ENCODE measurements around the gene WASL.
"Not testable (repeated sequence)": the region's sequence is repeated elsewhere in the genome, so short reads cannot be mapped to it uniquely, and the experiment has no call there.

The WASL gene

GRCh38 chr7:123795116-123795515 lies 46.3 kb upstream of the WASL start:
- H3K27ac ChIP-seq (ENCODE audit: low read depth, low read length); H2BK120ac ChIP-seq (ENCODE audit: insufficient read depth, low read length, poor library complexity); H3K4me3 ChIP-seq (ENCODE audit: low read depth, low read length); H3K14ac ChIP-seq (ENCODE audit: low read length); H3K9ac ChIP-seq (ENCODE audit: low read length); H3K36me3 ChIP-seq (ENCODE audit: control insufficient read depth in 1 of 2, insufficient read depth in 2 of 2, low read length in 2 of 2); H2BK12ac ChIP-seq (ENCODE audit: low read length); H4K8ac ChIP-seq (ENCODE audit: low read depth, low read length); H3K9me3 ChIP-seq (ENCODE audit: insufficient read depth, low read depth, low read length); H3K23ac ChIP-seq (ENCODE audit: low read length); H2BK5ac ChIP-seq (ENCODE audit: low read depth, low read length, poor library complexity); H3K4ac ChIP-seq (ENCODE audit: low read depth, low read length); H4K12ac ChIP-seq (ENCODE audit: low read depth, low read length); H3K27me3 ChIP-seq (ENCODE audit: insufficient read depth, low read length); H2AK5ac ChIP-seq (ENCODE audit: low read length); H3K79me2 ChIP-seq (ENCODE audit: control insufficient read depth, insufficient read depth, low read length, poor library complexity); DNase-seq; H2AFZ ChIP-seq (ENCODE audit: insufficient read depth, low read length, poor library complexity); H3K4me2 ChIP-seq (ENCODE audit: low read length); H3K18ac ChIP-seq (ENCODE audit: low read length); H4K91ac ChIP-seq (ENCODE audit: low read depth, low read length); H3K4me1 ChIP-seq (ENCODE audit: control insufficient read depth in 1 of 2, insufficient read depth in 2 of 2, low read length in 2 of 2); H3K79me1 ChIP-seq (ENCODE audit: low read length): not testable (repeated sequence)
- WGBS (ENCODE audit: extremely low coverage, insufficient coverage, insufficient read length) = no CpG with 5 or more reads among the region's 1 CpG

GRCh38 chr7:123792547-123792946 lies 43.7 kb upstream of the WASL start:
- Histone ChIP-seq H3K79me2 (ENCODE audit: control insufficient read depth, insufficient read depth, low read length, poor library complexity) (no peaks in the 10 kb centered on the region), H3K23ac (ENCODE audit: low read length) (no peak overlapping the region), H3K27me3 (ENCODE audit: insufficient read depth, low read length) (no peaks in the 10 kb centered on the region), H2AK5ac (ENCODE audit: low read length) (no peak overlapping the region), H3K14ac (ENCODE audit: low read length) (no peak overlapping the region), H3K4me3 (ENCODE audit: low read depth, low read length) (no peak overlapping the region), H3K79me1 (ENCODE audit: low read length) (no peaks in the 10 kb centered on the region), H2AFZ (ENCODE audit: insufficient read depth, low read length, poor library complexity) (no peak overlapping the region), H3K9ac (ENCODE audit: low read length) (no peak overlapping the region), H4K8ac (ENCODE audit: low read depth, low read length) (no peak overlapping the region), H4K91ac (ENCODE audit: low read depth, low read length) (no peak overlapping the region), H3K18ac (ENCODE audit: low read length) (no peak overlapping the region), H2BK120ac (ENCODE audit: insufficient read depth, low read length, poor library complexity) (no peak overlapping the region), H3K36me3 (ENCODE audit: control insufficient read depth in 1 of 2, insufficient read depth in 2 of 2, low read length in 2 of 2) (no peaks in the 10 kb centered on the region), H2BK5ac (ENCODE audit: low read depth, low read length, poor library complexity) (no peak overlapping the region), H4K12ac (ENCODE audit: low read depth, low read length) (no peak overlapping the region), H3K4ac (ENCODE audit: low read depth, low read length) (no peak overlapping the region), H3K4me1 (ENCODE audit: control insufficient read depth in 1 of 2, insufficient read depth in 2 of 2, low read length in 2 of 2) (no peaks in the 10 kb centered on the region), H2BK12ac (ENCODE audit: low read length) (no peak overlapping the region), H3K9me3 (ENCODE audit: insufficient read depth, low read depth, low read length) (peaks cover 3% of the 10 kb centered on the region), H3K27ac (ENCODE audit: low read depth, low read length) (no peak overlapping the region), H3K4me2 (ENCODE audit: low read length) (no peak overlapping the region)
- DNase-seq = no peak
- WGBS (ENCODE audit: extremely low coverage, insufficient coverage, insufficient read length) = no CpG with 5 or more reads among the region's 1 CpG

GRCh38 chr7:123791001-123791400 lies 42.2 kb upstream of the WASL start:
- no peak overlapping the region for H4K12ac ChIP-seq (ENCODE audit: low read depth, low read length)
- no peak overlapping the region for H3K27ac ChIP-seq (ENCODE audit: low read depth, low read length)
- H2BK120ac ChIP-seq (ENCODE audit: insufficient read depth, low read length, poor library complexity) = no peak overlapping the region
- no peaks in the 10 kb centered on the region for H3K4me1 ChIP-seq (ENCODE audit: control insufficient read depth in 1 of 2, insufficient read depth in 2 of 2, low read length in 2 of 2)
- H3K9me3 ChIP-seq (ENCODE audit: insufficient read depth, low read depth, low read length) = peaks cover 3% of the 10 kb centered on the region
- H3K18ac ChIP-seq (ENCODE audit: low read length) = no peak overlapping the region
- no peak overlapping the region for H4K91ac ChIP-seq (ENCODE audit: low read depth, low read length)
- no peak overlapping the region for H3K23ac ChIP-seq (ENCODE audit: low read length)
- no peak overlapping the region for H3K4me2 ChIP-seq (ENCODE audit: low read length)
- H4K8ac ChIP-seq (ENCODE audit: low read depth, low read length) = no peak overlapping the region
- no peak overlapping the region for H2BK12ac ChIP-seq (ENCODE audit: low read length)
- no peaks in the 10 kb centered on the region for H3K36me3 ChIP-seq (ENCODE audit: control insufficient read depth in 1 of 2, insufficient read depth in 2 of 2, low read length in 2 of 2)
- no peak overlapping the region for H3K4ac ChIP-seq (ENCODE audit: low read depth, low read length)
- no peak overlapping the region for H2BK5ac ChIP-seq (ENCODE audit: low read depth, low read length, poor library complexity)
- H2AK5ac ChIP-seq (ENCODE audit: low read length) = no peak overlapping the region
- no peak overlapping the region for H3K14ac ChIP-seq (ENCODE audit: low read length)
- no peaks in the 10 kb centered on the region for H3K27me3 ChIP-seq (ENCODE audit: insufficient read depth, low read length)
- H3K4me3 ChIP-seq (ENCODE audit: low read depth, low read length) = no peak overlapping the region
- no peaks in the 10 kb centered on the region for H3K79me2 ChIP-seq (ENCODE audit: control insufficient read depth, insufficient read depth, low read length, poor library complexity)
- no peak overlapping the region for H3K9ac ChIP-seq (ENCODE audit: low read length)
- WGBS (ENCODE audit: extremely low coverage, insufficient coverage, insufficient read length) = no CpG with 5 or more reads among the region's 5 CpGs
- H2AFZ ChIP-seq (ENCODE audit: insufficient read depth, low read length, poor library complexity) = no peak overlapping the region
- no peak for DNase-seq
- H3K79me1 ChIP-seq (ENCODE audit: low read length) = no peaks in the 10 kb centered on the region

GRCh38 chr7:123789817-123790216 lies 41.0 kb upstream of the WASL start:
- no peak overlapping the region for H3K14ac ChIP-seq (ENCODE audit: low read length)
- H3K27me3 ChIP-seq (ENCODE audit: insufficient read depth, low read length) = no peaks in the 10 kb centered on the region
- no peaks in the 10 kb centered on the region for H3K36me3 ChIP-seq (ENCODE audit: control insufficient read depth in 1 of 2, insufficient read depth in 2 of 2, low read length in 2 of 2)
- H3K4me3 ChIP-seq (ENCODE audit: low read depth, low read length) = no peak overlapping the region
- no peak for DNase-seq
- no peak overlapping the region for H3K9ac ChIP-seq (ENCODE audit: low read length)
- no peak overlapping the region for H3K4me2 ChIP-seq (ENCODE audit: low read length)
- H3K79me2 ChIP-seq (ENCODE audit: control insufficient read depth, insufficient read depth, low read length, poor library complexity) = no peaks in the 10 kb centered on the region
- no peak overlapping the region for H2AK5ac ChIP-seq (ENCODE audit: low read length)
- peaks cover 3% of the 10 kb centered on the region for H3K9me3 ChIP-seq (ENCODE audit: insufficient read depth, low read depth, low read length)
- no peak overlapping the region for H3K27ac ChIP-seq (ENCODE audit: low read depth, low read length)
- no peak overlapping the region for H3K18ac ChIP-seq (ENCODE audit: low read length)
- no peak overlapping the region for H2BK12ac ChIP-seq (ENCODE audit: low read length)
- no peak overlapping the region for H2AFZ ChIP-seq (ENCODE audit: insufficient read depth, low read length, poor library complexity)
- H3K4ac ChIP-seq (ENCODE audit: low read depth, low read length) = no peak overlapping the region
- H4K8ac ChIP-seq (ENCODE audit: low read depth, low read length) = no peak overlapping the region
- no peak overlapping the region for H3K23ac ChIP-seq (ENCODE audit: low read length)
- no peak overlapping the region for H2BK120ac ChIP-seq (ENCODE audit: insufficient read depth, low read length, poor library complexity)
- H4K91ac ChIP-seq (ENCODE audit: low read depth, low read length) = no peak overlapping the region
- WGBS (ENCODE audit: extremely low coverage, insufficient coverage, insufficient read length) = no CpG with 5 or more reads among the region's 3 CpGs
- H3K79me1 ChIP-seq (ENCODE audit: low read length) = no peaks in the 10 kb centered on the region
- no peak overlapping the region for H2BK5ac ChIP-seq (ENCODE audit: low read depth, low read length, poor library complexity)
- H3K4me1 ChIP-seq (ENCODE audit: control insufficient read depth in 1 of 2, insufficient read depth in 2 of 2, low read length in 2 of 2) = no peaks in the 10 kb centered on the region
- no peak overlapping the region for H4K12ac ChIP-seq (ENCODE audit: low read depth, low read length)
